Lung microvascular endothelial cell (primary cell): Measurements from ENCODE around the gene OSBPL6. TPM values are rescaled to one million over a fixed set of nuclear protein-coding genes. Genes with fewer than 3 reads are reported as not detected.
"Not testable (repeated sequence)": the region's sequence is repeated elsewhere in the genome, so short reads cannot be mapped to it uniquely, and the experiment has no call there.

Experiments
- DNase-seq, 2 donors: peaks; one replicate each; pipeline versions ENCODE4 v3.0.0 to v3.0.0-alpha.2; 2010; ENCODE audit warnings: low read depth in 2 of 2
- total RNA-seq: library from RNA; depleted of rRNA; stranded (reverse); fragments of >200 nt; gene quantifications from 2 replicates; pipeline ENCODE4 v1.2.1, GENCODE V29; 2014

OSBPL6 gene
- total RNA-seq, result 2.4 and 4.0 TPM in 2 replicates

DNA sequence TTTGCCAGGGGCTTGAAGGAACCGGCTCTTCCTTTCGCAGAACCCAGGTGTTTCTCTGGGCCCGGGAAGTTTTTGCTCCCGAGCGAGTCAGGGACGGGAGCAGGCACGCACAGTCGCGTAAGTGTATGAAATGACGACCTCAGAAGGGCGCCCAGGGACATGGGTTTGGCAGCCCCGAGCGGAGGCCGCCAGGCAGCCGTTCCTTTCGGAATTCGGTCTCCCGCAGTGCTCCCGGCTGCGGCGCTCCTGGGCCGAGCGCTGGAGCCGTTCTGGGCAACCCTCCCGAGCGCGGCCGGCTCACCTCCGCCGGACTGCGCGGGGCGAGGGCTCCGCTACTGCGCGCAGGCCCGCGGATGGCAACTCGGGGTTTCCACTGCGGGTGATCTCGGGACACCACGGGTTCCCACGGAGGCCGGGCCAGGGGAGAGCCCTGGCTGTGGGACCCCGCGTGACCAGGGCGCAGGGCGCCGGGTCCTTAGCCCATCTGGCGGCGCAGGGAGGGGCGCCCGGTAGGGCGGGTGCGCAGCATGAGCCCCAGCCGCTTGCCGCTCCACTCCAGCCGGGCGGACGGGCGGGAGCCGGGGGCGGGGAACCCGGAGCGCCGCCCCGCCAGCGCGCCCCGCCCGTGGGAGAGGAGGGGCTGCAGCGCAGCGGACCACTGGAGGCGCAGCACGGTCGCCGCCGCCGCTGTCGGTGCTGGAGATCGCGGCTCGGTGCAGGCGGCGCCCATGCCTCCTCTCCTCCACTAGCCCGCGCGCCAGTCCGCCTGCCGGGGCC, at the start of gene OSBPL6:
OSBPL6 (plus strand) TSS at position 690 of the 777 bp plus-strand sequence. CDS start 111,673 bp downstream, outside the sequence.
- peak; percentile 92 to 94 for DNase-seq

DNA sequence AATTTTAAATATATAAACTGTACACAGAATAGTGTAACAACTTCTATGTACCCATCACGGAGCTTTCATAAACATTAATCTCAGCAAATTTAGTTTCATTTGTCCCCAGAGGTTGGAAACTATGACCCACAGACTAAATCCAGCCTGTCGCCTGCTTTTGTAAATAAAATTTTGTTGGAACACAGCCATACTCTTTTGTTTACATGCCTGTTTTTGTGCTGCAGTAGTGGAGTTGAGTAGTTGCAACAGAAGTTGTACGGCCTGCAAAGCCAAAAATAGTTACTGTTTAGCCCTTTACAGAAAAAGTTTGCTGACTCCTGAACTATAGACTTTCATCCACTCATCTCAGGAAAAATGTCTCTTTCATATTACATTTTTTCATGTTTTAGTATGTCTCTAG, 42.3 kb upstream of the OSBPL6 start:
- DNase-seq, result peak; percentile 11 to 90

DNA sequence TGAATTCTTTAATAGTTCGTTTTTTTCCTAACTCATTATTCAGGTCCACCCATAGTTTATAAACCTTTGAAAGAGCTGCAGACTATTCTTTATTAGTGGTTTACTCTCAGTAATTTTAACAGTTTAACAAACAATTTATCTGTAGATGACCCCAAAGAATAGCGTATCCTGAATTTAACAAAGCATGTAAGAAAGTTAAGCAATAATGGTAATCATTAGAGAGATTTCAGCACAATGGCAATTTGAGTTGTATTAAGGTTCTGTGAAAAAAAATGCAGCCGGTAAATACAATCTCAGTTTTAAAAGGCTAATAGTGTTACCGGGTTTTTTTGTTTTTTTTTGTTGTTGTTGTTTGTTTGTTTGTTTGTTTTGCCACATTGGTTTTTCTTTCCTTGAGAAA, 41.8 kb upstream of the OSBPL6 start:
- no peak for DNase-seq

DNA sequence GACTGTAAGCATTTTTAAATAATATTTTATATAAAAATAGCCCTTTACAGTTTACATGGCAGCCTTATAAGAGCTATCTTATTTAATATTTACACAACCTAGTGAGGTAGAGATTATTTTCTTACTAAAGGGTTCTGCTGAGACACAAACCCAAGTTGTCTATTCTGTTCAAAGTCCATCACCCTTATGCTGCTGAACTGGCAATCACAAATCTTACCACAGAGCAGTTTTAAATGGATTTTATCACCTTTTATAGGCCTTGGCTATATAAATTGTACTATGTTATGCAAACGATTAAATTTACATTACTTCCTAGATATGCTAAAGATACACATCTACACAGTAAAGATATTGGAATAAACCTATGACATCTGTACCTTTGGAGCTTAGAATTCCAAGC, 41.3 kb upstream of the OSBPL6 start:
- DNase-seq, result no peak

DNA sequence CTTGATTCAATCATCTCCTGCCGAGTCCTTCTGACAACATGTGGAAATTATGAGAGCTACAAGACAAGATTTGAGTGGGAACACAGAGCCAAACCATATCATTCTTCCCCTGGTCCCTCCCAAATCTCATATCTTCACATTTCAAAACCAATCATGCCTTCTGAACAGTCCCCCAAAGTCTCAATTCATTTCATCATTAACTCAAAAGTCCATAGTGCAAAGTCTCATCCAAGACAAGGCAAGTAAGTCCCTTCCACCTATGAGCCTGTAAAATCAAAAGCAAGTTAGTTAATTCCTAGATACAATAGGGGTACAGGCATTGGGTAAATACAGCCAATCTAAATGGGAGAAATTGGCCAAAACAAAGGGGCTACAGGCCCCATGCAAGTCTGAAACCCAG, 40.4 kb upstream of the OSBPL6 start:
- not testable (repeated sequence) for DNase-seq

DNA sequence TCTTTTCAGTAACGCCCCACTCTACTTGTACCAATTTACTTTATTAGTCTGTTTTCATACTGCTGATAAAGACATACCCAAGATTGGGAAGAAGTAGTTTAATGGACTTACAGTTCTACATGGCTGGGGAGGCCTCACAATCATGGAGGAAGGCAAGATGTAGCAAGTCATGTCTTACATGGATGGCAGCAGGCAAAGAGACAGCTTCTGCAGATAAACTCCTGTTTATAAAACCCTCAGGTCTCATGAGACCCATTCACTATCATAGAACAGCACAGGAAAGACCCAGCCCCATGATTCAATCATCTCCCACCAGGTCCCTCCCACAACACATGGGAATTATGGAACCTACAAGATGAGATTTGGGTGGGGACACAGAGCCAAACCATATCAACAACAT, 38.8 kb upstream of the OSBPL6 start:
- no peak for DNase-seq

DNA sequence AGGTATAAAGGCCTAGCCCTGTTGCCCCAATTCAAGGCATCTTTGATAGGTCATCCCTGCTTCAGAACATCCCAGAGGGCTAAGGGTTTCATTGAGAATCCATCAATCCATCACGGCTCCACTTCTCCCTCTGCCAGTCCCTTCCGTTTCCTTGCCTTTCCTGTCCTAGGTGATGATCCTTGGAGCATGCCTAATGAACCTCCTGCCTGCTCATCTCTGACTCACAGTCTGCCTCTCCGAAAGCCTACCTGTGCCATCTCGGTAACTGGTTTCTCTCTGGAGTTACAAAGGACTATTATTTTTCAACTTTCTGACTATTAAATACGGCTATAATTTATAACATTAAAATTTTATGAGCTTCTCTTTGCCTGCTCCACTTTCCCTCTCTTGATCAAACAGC, 36.7 kb upstream of the OSBPL6 start:
- no peak for DNase-seq

DNA sequence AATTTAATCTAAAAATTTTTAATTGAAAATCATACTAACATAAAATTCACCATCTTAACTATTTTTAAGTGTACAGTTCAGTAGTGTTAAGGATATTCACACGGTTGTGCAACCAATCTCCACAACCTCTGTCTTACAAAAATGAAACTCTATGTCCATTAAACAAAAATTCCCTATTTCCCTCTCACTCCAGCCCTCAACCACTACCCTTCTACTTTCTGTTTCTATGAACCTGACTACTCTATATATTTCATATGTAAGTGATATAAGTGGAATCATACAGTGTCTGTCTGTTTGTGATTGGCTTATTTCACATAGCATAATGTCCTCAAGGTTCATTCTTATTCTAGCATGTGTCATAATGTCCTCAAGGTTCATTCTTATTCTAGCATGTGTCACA, 34.3 kb upstream of the OSBPL6 start:
- DNase-seq, result no peak

DNA sequence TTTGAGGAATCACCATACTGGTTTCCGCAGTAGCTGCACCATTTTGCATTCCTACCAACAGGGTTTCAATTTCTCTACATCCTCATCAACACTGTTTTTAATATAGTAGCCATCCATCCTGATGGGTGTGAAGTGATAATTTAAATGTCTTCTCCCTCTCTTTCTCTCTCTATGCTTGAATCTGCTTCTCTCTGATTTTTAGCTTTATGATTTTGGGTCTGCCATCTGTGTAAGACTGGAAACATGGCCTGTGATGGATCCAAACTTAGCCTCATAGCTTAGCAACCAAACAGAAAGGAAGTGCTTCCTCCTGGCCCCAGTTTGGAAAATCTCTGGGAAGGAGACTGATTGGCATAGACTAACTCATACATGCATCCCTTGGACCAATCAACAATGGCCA, 33.7 kb upstream of the OSBPL6 start:
- no peak for DNase-seq

DNA sequence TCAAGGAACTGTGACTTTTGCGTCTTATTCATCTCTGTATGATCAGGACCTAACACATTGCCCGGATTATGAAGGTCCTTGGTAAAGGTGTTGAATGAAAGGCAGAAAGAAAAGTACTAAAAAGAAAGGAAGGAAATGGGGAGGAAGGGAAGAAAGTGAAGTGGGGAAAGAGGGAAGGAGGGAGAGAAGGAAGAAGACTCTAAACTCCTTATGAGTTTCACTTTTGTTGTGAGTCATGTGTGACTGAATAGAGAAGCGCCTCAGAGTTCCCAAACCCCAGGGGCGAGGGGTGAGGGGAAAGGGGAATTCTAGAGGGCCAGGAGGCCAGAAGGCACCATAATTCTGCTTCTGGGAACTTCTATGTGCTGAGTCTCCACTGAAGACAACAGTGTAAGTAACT, 30.9 kb upstream of the OSBPL6 start:
- peak in 1 of 2 donors; percentile 9 for DNase-seq

DNA sequence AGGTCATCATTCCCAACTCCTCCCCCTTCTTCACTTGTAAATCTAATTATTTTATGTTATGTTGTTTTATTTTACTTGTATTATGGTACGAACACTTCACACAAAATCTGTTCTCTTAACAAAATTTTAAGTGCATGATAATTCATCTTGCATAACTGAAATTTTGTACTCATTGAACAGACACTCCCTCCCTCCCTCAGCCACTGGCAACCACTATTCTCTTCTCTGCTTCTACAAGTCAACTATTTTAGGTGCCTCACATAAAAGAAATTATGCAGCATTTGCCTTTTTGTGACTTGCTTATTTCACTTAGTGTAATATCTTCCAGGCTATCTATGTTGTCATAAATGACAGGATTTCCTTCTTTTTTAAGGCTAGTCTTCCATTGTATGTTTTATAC, 30.4 kb upstream of the OSBPL6 start:
- DNase-seq, result no peak

DNA sequence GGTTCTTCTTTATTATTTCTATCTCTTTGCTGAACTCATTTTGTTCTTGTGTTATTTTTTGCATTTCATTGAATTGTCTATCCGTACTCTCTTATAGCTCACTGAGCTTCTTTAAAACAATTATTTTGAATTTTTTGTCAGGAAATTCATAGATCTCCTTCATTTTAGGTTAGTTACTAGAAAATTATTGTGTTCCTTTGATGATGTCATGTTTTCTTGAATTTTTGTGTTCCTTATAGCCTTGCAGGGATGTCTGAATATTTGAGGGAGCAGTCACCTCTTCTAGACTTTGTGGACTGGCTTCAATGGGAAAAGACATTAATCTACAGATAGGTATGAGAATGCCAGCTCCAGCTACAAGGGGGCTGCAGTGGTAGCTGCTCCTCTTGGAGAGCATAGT, 20.7 kb upstream of the OSBPL6 start:
- DNase-seq, result no peak

DNA sequence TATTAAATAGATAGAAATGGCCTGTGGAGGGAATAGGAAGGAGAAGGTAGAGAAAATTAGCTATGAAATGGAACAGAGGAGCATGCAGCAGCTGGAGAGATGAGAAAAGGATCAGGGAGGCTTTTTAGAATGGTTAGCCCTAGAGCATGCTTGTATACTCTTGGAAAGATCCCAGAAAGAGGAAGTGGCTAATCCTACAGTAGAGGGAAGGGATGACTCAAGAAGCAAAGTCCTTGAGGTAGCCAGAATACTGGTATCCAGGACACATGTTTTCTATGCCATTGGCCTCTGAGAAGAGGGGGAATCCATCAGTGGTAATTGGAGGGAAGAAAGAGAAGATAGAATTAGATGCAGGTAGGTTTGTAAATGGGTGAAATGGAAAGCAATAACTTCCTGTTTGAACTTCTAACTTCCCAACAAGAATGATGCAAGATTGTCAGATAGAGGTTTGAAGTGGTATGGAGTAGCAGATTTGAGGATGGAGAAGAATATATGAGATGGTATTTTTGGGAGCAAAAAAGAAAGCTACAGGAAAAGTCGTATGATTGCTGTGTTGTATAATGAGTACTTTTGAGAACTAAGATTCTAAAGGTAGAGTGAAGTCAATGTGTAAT, 17.1 kb upstream of the OSBPL6 start:
- peak in 1 of 2 donors; percentile 56 for DNase-seq

DNA sequence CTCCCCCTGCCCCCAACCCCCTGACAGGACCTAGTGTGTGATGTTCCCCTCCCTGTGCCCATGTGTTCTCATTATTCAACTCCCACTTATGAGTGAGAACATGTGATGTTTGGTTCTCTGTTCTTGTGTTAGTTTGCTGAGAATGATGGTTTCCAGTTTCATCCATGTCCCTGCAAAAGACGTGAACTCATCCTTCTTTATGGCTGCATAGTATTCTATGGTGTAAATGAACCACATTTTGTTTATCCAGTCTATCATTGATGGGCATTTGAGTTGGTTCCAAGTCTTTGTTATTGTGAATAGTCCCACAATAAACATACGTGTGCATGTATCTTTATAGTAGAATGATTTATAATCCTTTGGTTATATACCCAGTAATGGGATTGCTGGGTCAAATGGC, 13.7 kb upstream of the OSBPL6 start:
- DNase-seq, result not testable (repeated sequence)

DNA sequence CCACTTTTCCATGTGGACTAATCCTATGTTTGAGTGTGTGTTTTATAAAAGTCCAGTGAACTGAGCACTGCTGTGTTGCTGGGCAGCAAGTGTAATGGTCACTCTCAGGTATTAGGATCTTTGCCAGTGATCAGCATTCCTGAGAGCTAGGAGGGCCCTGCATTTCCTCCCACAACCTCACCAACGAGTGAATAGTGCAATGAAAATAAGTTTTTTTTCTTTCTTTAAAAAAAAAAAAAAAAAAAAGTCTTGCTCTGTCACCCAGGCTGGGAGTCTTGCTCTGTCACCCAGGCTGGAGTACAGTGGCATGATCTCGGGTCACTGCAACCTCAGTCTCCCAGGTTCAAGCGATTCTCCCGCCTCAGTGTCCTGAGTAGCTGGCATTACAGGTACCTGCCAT, 6.5 kb upstream of the OSBPL6 start:
- DNase-seq, result no peak

DNA sequence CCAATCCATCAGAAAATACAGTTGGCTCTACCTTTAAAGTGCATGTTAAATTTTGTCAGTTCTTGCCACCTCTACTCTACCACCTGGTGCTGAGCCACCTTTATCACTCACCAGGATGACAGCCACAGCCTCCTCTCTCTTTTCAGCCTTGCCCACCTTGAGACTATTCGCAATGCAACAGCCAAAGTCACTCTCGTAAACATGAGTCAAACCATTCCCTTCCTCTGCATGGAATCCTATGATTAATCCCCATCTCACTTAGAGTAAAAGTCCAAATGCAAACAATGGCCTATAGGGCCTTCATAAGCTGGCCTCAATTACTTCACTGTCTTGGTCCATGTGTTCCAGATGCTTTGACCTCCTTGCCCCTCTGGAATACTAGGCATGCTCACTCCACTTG, 5.8 kb upstream of the OSBPL6 start:
- no peak for DNase-seq

DNA sequence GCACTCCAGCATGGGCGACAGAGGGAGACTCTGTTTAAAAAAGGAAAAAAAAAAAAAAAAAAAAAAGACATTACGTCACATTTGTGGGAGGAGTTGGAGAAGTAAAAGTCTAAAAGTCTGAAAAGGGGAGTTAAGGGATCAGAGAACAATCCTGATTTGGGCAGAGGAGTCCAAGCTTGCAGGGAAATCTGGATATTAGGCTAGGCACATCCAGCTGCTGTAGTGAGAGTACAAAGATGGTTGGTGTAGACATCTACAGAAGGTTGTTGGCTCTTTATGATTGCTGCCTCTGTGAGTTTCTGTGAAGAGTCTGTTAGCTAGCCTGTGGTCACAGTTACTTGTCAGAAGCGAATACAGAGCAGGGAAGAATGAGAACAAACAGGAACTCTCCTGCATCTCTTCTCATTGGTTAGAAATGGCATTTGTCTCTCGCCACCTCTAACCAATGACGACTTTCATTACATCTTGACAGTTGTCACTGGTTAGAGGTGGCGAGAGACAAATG, 3.3 kb upstream of the OSBPL6 start:
- no peak for DNase-seq

DNA sequence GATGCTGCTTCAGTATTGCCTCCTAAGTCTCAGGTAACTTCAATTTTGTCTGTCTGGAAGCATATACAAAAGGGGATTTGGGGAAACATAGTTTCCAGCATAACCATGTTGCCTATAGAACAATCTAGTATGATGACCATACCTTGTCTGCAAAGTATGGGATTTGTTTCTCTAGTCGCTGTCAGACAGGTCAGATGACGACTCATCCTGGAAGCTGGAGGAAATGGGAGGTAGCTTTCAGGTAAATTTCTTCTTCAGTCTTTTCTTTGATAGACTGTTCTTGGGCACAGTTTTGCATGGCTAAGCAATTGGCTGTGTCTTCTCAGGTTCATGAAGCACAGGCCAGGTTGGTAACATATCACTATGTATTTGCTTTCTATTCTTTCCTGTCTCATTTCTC, 2.8 kb upstream of the OSBPL6 start:
- no peak for DNase-seq

DNA sequence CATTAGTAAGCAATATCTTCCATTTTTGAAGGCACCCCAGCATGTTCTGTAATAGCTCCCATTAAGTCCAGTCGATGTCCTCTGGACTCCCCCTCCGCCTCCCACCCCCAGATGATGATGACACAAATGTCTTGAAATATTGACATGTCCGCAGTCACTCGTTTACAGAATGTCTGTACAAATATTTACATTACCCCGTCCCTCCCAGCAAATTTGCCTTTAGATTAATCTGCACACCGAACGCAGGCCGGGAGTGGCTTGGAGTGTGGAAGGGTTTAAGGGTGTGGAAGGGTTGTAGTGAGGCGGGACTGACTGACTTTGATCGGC, 853 bp upstream of the OSBPL6 start:
- peak in 1 of 2 donors; percentile 5 for DNase-seq

DNA sequence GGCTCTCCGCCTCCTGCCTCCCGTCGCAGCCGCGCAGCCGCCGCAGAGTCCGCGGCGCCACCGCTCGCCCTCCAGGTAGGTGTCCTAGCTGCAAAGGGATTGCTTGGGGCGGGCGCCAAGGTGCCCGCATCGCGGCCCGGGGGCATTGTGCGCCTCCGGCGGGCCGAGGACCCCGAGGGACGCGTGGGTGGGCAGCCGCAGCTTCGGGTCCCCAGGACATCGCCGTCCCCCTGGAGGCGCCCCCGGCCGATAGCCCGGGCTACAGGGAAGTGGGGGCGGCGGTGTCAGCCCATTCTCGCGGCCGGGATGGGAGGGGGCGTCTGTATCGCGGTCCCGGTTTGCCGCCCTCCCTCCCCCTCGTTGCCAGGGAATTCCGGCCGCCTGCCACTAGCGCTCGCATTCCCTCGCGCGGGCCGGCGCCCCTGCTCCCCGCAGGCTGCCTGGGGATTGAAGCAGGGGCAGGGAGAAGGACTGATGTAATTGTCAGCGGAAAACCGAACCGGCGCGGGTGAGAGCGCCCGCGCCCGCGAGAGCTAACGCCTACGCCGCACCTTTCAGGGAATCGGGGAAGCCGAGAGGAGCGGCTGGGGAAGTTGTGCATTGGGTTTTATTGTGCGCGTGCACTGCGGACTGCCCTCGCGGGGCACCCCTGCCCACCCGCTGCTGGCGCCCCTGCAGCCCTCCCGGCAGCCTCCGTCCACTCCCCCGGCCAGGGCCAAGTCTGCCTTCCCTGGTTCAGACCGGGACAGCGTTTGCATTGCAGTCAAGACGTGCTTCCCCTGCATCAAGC, 483 bp downstream of the OSBPL6 start:
- peak; percentile 49 to 74 for DNase-seq

DNA sequence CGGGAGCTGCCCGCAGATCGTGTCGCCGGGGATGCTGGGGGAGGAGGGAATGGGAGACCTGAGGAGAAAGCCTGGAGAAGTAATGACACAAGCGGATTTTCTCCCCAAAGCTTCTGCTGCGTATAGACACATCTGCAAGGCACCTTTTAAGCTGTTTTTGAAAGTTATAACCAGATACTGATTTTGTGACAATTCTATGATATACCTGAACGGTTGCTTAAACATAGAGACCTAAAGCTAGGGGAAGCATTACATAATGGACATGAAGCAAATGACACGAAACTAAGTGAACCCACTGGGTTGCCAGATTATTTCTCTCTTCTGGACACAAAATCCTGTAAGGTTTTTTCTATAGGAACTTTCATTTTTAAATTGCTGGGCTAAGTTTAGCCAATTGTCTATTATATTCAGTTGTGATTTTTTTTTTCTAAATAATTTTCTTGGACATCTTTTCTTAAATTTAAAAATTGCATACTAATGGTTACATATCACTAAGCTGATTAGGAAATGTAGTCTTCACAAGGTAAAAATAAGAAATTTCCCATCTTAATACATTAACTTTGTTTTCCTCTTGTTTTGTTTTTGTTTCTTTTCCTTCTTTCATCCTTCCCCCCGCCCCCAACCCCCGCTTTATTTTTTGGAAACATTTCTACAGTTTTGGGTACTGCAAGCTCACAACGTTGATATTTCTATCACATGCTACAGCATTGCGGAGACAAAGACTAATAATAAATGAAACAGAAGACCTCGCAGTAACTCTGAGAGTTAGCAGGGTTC, 1.3 kb downstream of the OSBPL6 start:
- DNase-seq, result no peak

DNA sequence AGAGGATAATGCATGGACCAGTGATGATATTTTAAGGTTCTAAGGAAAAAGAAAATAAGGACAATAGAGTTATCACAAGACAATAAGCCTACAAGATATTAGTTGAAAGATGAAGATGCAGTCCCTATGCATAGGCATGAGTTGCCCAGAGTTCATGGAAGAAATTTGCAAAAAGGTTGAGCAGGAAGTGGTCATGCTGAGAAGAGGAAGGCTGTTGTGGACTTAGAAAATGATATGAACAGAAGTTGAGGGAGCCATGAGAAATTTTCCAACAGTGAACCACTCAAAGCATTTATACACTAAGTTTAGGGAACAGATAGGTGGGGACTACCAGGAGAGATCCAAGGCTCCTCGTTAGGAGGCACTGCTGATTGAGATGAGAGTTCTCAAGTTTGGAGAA, 3.5 kb downstream of the OSBPL6 start:
- no peak for DNase-seq
